Upper lobe of left lung (tissue), 6 donors: Measurements from ENCODE around the gene VDR. TPM values are rescaled to one million over a fixed set of nuclear protein-coding genes. Genes with fewer than 3 reads are reported as not detected.

Source experiments
- ATAC-seq, 2 donors: fragments of 200-7000 bp; cut with Tn5 transposase; one replicate each; pipeline ENCODE4 v1.9.1; 2022; ENCODE audit warnings: mild to moderate bottlenecking in 2 of 2, moderate library complexity in 2 of 2; ENCODE audit not compliant: low FRiP score in 2 of 2
- DNase-seq, 2 donors: peaks; one replicate each; pipeline ENCODE4 v3.0.0-alpha.2; 2019 to 2020
- H3K27ac ChIP-seq, 4 donors: fragments of 200-600 bp; sonication (generic); one replicate each; pipeline ENCODE4 v1.5.1; 2016 to 2019
- H3K27me3 ChIP-seq, 4 donors: fragments of 200-600 bp; sonication (generic); one replicate each; pipeline ENCODE4 v1.5.1; 2017 to 2019
- H3K36me3 ChIP-seq, 4 donors: fragments of 200-600 bp; sonication (generic); one replicate each; pipeline ENCODE4 v1.5.1; 2016 to 2019
- H3K4me1 ChIP-seq, 4 donors: fragments of 200-600 bp; sonication (generic); one replicate each; pipeline ENCODE4 v1.5.1; 2018 to 2019
- H3K4me3 ChIP-seq, 4 donors: fragments of 200-600 bp; sonication (generic); one replicate each; pipeline ENCODE4 v1.5.1; 2017 to 2019; ENCODE audit warnings: mild to moderate bottlenecking in 2 of 4, moderate library complexity in 1 of 4
- H3K9me3 ChIP-seq, 4 donors: fragments of 200-600 bp; sonication (generic); one replicate each; pipeline ENCODE4 v1.5.1; 2018 to 2019
- EP300 ChIP-seq, 4 donors: sonication (generic); formaldehyde crosslinking; IDR thresholded peaks; one replicate each; pipeline ENCODE4 v1.5.1; 2017; ENCODE audit warnings: antibody characterized with exemption in 4 of 4, control low read depth in 2 of 4
- POLR2A ChIP-seq, 4 donors: fragments of 450-650 bp; IDR thresholded peaks; one replicate each; pipeline ENCODE4 v1.5.1; 2016 to 2017; ENCODE audit warnings: antibody characterized with exemption in 4 of 4, mild to moderate bottlenecking in 2 of 4
- POLR2AphosphoS5 ChIP-seq, 2 donors: sonication (generic); formaldehyde crosslinking; IDR thresholded peaks; one replicate each; pipeline ENCODE4 v1.5.1; 2017; ENCODE audit warnings: antibody characterized with exemption in 2 of 2
- WGBS, 2 donors: methylation state at CpG; one replicate each; pipeline ENCODE4 v1.1.5; 2017 to 2018; 5-methylcytosine and 5-hydroxymethylcytosine counted together
- total RNA-seq, 6 donors: library from RNA; depleted of rRNA in 4 of 6; stranded (reverse); fragments of >200 nt in 4 of 6; gene quantifications; one replicate each; pipeline versions ENCODE4 v1.1.0 to v1.2.1, GENCODE V29; 2016 to 2021
- TF ChIP-seq, protein P1 (sequence below), 6 experiments: fragments of 450-650 bp in 4 of 6; fragments of 200-600 bp in 2 of 6; sonication (generic) in 2 of 6; IDR thresholded peaks; one replicate each; pipeline ENCODE4 v1.5.1; 2016 to 2019; ENCODE audit warnings: antibody characterized with exemption in 6 of 6
- donor health status: DM: no; HTN: no; CAD: no; lungs with moderate emphysema.
- donor health status: DM: no; HTN: yes; CAD: no; lungs with severe emphysema.

VDR gene
- total RNA-seq, 6 donors from 2014 or later, result 23.0 to 41.1 (median 27.5) TPM

DNA sequence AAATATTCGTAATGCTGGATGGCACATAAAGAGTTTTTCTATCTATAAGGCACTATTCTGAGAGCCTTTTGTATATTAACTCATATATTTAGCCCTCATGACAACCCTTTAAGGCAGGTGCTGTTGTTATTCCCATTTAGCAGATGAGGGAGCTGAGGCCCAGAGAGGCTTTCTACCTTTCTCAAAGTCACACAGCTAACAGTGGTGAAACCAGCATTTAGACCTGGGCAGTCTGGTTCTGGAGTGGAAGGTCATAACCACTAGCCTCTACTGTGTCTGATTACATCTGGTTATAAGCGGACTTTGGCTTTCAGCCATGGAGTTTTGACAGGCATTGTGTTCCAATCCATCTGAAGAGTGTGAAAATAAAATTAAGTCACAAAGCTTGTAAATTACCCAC lies 43.9 kb downstream of the VDR start:
- Histone ChIP-seq H3K27ac (no peak overlapping the region), H3K27me3 (no peaks in the 10 kb centered on the region), H3K36me3 (peaks cover 0 to 19% (median 7%) of the 10 kb centered on the region in 4 donors), H3K9me3 (no peaks in the 10 kb centered on the region), H3K4me1 (peaks cover 0 to 5% (median under 1%) of the 10 kb centered on the region in 4 donors), H3K4me3 (no peak overlapping the region)
- TF ChIP-seq POLR2A (IDR thresholded peaks at IDR 0.05) (no peak), EP300 (IDR thresholded peaks at IDR 0.05) (no peak), POLR2AphosphoS5 (IDR thresholded peaks at IDR 0.05) (no peak)
- TF ChIP-seq, protein P1, sequence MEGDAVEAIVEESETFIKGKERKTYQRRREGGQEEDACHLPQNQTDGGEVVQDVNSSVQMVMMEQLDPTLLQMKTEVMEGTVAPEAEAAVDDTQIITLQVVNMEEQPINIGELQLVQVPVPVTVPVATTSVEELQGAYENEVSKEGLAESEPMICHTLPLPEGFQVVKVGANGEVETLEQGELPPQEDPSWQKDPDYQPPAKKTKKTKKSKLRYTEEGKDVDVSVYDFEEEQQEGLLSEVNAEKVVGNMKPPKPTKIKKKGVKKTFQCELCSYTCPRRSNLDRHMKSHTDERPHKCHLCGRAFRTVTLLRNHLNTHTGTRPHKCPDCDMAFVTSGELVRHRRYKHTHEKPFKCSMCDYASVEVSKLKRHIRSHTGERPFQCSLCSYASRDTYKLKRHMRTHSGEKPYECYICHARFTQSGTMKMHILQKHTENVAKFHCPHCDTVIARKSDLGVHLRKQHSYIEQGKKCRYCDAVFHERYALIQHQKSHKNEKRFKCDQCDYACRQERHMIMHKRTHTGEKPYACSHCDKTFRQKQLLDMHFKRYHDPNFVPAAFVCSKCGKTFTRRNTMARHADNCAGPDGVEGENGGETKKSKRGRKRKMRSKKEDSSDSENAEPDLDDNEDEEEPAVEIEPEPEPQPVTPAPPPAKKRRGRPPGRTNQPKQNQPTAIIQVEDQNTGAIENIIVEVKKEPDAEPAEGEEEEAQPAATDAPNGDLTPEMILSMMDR (IDR thresholded peaks at IDR 0.05), result no peak
- DNase-seq (no peak), ATAC-seq (no peak)
- WGBS, 2 donors, result 77 to 88% methylated on average over 2 of the region's 2 CpGs

DNA sequence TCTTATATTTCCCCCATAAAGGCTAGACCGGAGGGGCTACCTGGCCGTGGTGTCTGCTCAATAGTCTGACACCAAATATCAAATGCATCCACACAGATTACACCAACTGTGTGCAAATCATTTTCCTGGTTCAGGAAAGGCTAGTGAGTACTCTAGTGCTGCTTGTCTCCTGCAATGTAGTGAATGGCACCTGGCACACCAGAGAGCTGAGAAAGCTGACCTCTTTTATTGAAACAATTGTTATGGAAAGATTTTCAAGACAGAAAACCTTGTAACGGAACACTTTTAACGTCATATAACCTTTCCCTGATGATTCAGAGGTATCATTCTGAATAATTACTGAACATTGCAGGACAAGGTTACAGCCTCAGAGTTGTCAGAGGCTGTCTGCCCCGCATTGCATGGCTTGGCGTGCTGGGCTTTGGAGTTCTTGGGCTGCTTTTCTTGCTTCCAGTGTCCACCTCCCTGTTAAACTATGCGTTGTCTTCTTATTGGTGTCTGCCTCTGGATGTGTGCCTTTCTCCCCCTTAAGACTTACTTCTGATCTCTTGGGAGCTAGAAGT lies 44.4 kb downstream of the VDR start:
- H3K27me3 ChIP-seq, result no peaks in the 10 kb centered on the region
- DNase-seq (no peak), ATAC-seq (no peak)
- peaks cover 0 to 10% (median 6%) of the 10 kb centered on the region in 4 donors for H3K4me1 ChIP-seq
- H3K36me3 ChIP-seq, result peaks cover 0 to 19% (median 8%) of the 10 kb centered on the region in 4 donors
- 90 to 91% methylated on average over 5 to 7 of the region's 7 CpGs for WGBS, 2 donors
- TF ChIP-seq POLR2A (IDR thresholded peaks at IDR 0.05) (no peak), POLR2AphosphoS5 (IDR thresholded peaks at IDR 0.05) (no peak), EP300 (IDR thresholded peaks at IDR 0.05) (no peak)
- TF ChIP-seq, protein P1 (IDR thresholded peaks at IDR 0.05), result no peak
- H3K9me3 ChIP-seq, result no peaks in the 10 kb centered on the region
- H3K27ac ChIP-seq, result no peak overlapping the region
- H3K4me3 ChIP-seq, result no peak overlapping the region

- H3K27me3 ChIP-seq, result no peaks in the 10 kb centered on the region
- peaks cover 5 to 26% (median 16%) of the 10 kb centered on the region in 4 donors for H3K36me3 ChIP-seq
- H3K4me3 ChIP-seq, result no peak overlapping the region
- H3K27ac ChIP-seq, result no peak overlapping the region
- H3K9me3 ChIP-seq, result no peaks in the 10 kb centered on the region
- no peak for ATAC-seq
- no peak for DNase-seq
- 92 to 94% methylated on average over 6 to 7 of the region's 8 CpGs for WGBS, 2 donors
- TF ChIP-seq POLR2A (IDR thresholded peaks at IDR 0.05) (no peak), EP300 (IDR thresholded peaks at IDR 0.05) (no peak), POLR2AphosphoS5 (IDR thresholded peaks at IDR 0.05) (no peak)
- TF ChIP-seq, protein P1 (IDR thresholded peaks at IDR 0.05), result no peak
- H3K4me1 ChIP-seq, result peaks cover 0 to 12% (median 8%) of the 10 kb centered on the region in 4 donors
Measured at GRCh38 chr12:47858511-47859266, 46.1 kb downstream of the VDR start.

- H3K4me1 ChIP-seq, result peaks cover 0 to 12% (median 8%) of the 10 kb centered on the region in 4 donors
- H3K36me3 ChIP-seq, result peaks cover 6 to 24% (median 16%) of the 10 kb centered on the region in 4 donors
- H3K27ac ChIP-seq, result peak overlapping the region in 1 of 4 donors; percentile 29
- no peaks in the 10 kb centered on the region for H3K27me3 ChIP-seq
- TF ChIP-seq POLR2AphosphoS5 (IDR thresholded peaks at IDR 0.05) (no peak), POLR2A (IDR thresholded peaks at IDR 0.05) (no peak), EP300 (IDR thresholded peaks at IDR 0.05) (no peak)
- TF ChIP-seq, protein P1 (IDR thresholded peaks at IDR 0.05), result no peak
- no peak overlapping the region for H3K4me3 ChIP-seq
- DNase-seq (no peak), ATAC-seq (peak in 1 of 2 donors; percentile 31)
- 94 to 95% methylated on average over 16 to 17 of the region's 17 CpGs for WGBS, 2 donors
- no peaks in the 10 kb centered on the region for H3K9me3 ChIP-seq
Measured at GRCh38 chr12:47856721-47857575, 47.8 kb downstream of the VDR start.
